Measurements from ENCODE around the gene PRPF40A. TPM values are rescaled to one million over a fixed set of nuclear protein-coding genes. Genes with fewer than 3 reads are reported as not detected.

The PRPF40A gene
- total RNA-seq, 1 donor from 2014 or later: 33.8 TPM

GRCh38 chr2:152613235-152613634 is 104.0 kb downstream of the PRPF40A start:
- Histone ChIP-seq H3K4me3 (no peak overlapping the region), H3K27ac (replicated peaks) (no peak overlapping the region), H3K36me3 (peaks cover 24% of the 10 kb centered on the region), H3K4me1 (peaks cover 17% of the 10 kb centered on the region), H3K27me3 (ENCODE audit: low read depth) (no peaks in the 10 kb centered on the region), H3K9me3 (replicated peaks) (no peaks in the 10 kb centered on the region)
- DNase-seq: no peak
- no peak for TF ChIP-seq CTCF (IDR thresholded peaks at IDR 0.05; ENCODE audit: borderline replicate concordance)
- intact Hi-C loops (cut with micrococcal nuclease): no loop called here

GRCh38 chr2:152611458-152612231 is 105.6 kb downstream of the PRPF40A start:
- Histone ChIP-seq H3K27me3 (ENCODE audit: low read depth) (no peaks in the 10 kb centered on the region), H3K27ac (replicated peaks) (peak overlapping the region; percentile 68), H3K9me3 (replicated peaks) (no peaks in the 10 kb centered on the region), H3K36me3 (peaks cover 13% of the 10 kb centered on the region), H3K4me1 (peaks cover 17% of the 10 kb centered on the region), H3K4me3 (no peak overlapping the region)
- no peak for TF ChIP-seq CTCF (IDR thresholded peaks at IDR 0.05; ENCODE audit: borderline replicate concordance)
- intact Hi-C loops (cut with micrococcal nuclease): no loop called here
- DNase-seq: peak; percentile 30

- Histone ChIP-seq H3K36me3 (peaks cover under 1% of the 10 kb centered on the region), H3K27me3 (ENCODE audit: low read depth) (no peaks in the 10 kb centered on the region), H3K4me3 (no peak overlapping the region), H3K9me3 (replicated peaks) (no peaks in the 10 kb centered on the region), H3K27ac (replicated peaks) (no peak overlapping the region), H3K4me1 (peaks cover 17% of the 10 kb centered on the region)
- no peak for DNase-seq
- intact Hi-C loops (cut with micrococcal nuclease): no loop called here
- TF ChIP-seq CTCF (IDR thresholded peaks at IDR 0.05; ENCODE audit: borderline replicate concordance): no peak
Observed at GRCh38 chr2:152609699-152610098, 107.6 kb downstream of the PRPF40A start.

- peaks cover 17% of the 10 kb centered on the region for H3K4me1 ChIP-seq
- no peak for DNase-seq
- intact Hi-C loops (cut with micrococcal nuclease): no loop called here
- no peaks in the 10 kb centered on the region for H3K36me3 ChIP-seq
- no peak overlapping the region for H3K4me3 ChIP-seq
- TF ChIP-seq CTCF (IDR thresholded peaks at IDR 0.05; ENCODE audit: borderline replicate concordance): no peak
- no peaks in the 10 kb centered on the region for H3K27me3 ChIP-seq (ENCODE audit: low read depth)
- H3K27ac ChIP-seq (replicated peaks): no peak overlapping the region
- H3K9me3 ChIP-seq (replicated peaks): no peaks in the 10 kb centered on the region
Observed at GRCh38 chr2:152609154-152609553, 108.1 kb downstream of the PRPF40A start.

- Histone ChIP-seq H3K4me3 (no peak overlapping the region), H3K4me1 (peaks cover 17% of the 10 kb centered on the region), H3K27ac (replicated peaks) (no peak overlapping the region), H3K36me3 (no peaks in the 10 kb centered on the region), H3K27me3 (ENCODE audit: low read depth) (no peaks in the 10 kb centered on the region), H3K9me3 (replicated peaks) (no peaks in the 10 kb centered on the region)
- intact Hi-C loops (cut with micrococcal nuclease): no loop called here
- DNase-seq: no peak
- TF ChIP-seq CTCF (IDR thresholded peaks at IDR 0.05; ENCODE audit: borderline replicate concordance): no peak
Observed at GRCh38 chr2:152607793-152608300, 109.4 kb downstream of the PRPF40A start.

Measured in left ventricle myocardium inferior (tissue), 1 donor.